Prostate gland (tissue), 2 donors: ENCODE results near the gene THSD4.

ENCODE experiments used
- CTCF ChIP-seq, 4 experiments: fragments of 200-600 bp in 2 of 4; fragments of 450-650 bp in 2 of 4; sonication (generic) in 2 of 4; IDR thresholded peaks; 1 replicate in 3 of 4; 2 replicates in 1 of 4; pipeline ENCODE4 v1.5.1; 2016 to 2019; ENCODE audit warnings: antibody characterized with exemption in 4 of 4, mild to moderate bottlenecking in 2 of 4, moderate library complexity in 2 of 4
- POLR2A ChIP-seq: fragments of 450-650 bp; IDR thresholded peaks from one replicate; pipeline ENCODE4 v1.6.1; 2016; ENCODE audit warnings: antibody characterized with exemption, mild to moderate bottlenecking

GRCh38 chr15:71274448-71274798, 159.2 kb downstream of the THSD4 start:
- TF ChIP-seq POLR2A (no peak), CTCF (IDR thresholded peaks at IDR 0.05) (no peak)
